K562 (cell line): ENCODE measurements around the gene FCAR. TPM values are rescaled to one million over a fixed set of nuclear protein-coding genes. Genes with fewer than 3 reads are reported as not detected.
A peak's percentile ranks its signal among the peaks of the same experiment; 100 is the strongest.

Experiments
- ATAC-seq: fragments of 200-7000 bp; cut with Tn5 transposase; 3 replicates; pipeline ENCODE4 v1.9.1; 2020; ENCODE audit warnings: moderate library complexity
- BruUV-seq: library from RNA; stranded (reverse); fragments of 400-500 nt; replicated peaks from 2 replicates; lab custom pipeline; 2021; lab: Mats Ljungman, UMichigan
- CTCF ChIA-PET: fragments of 300-600 bp; formaldehyde crosslinking; extraction: SDS; loops from one replicate; lab custom pipeline; 2021; ENCODE audit warnings: low intra/inter-chr PET ratio; lab: Yijun Ruan, JAX
- POLR2A ChIA-PET: fragments of 300-600, 350-650 bp; sonication (Branson Sonifier 250); formaldehyde crosslinking; extraction: SDS; loops from one replicate; lab custom pipeline; 2021; ENCODE audit warnings: antibody characterized with exemption, inconsistent platforms; lab: Yijun Ruan, JAX
- DNase-seq, 4 experiments: peaks; one replicate each; pipeline versions ENCODE4 v3.0.0 to v3.0.0-alpha.2; 2011 to 2018; ENCODE audit warnings: low spot score in 3 of 4, mixed read lengths in 3 of 4; ENCODE audit errors: extremely low read depth in 1 of 4
- FAIRE-seq: peaks from 2 replicates; lab custom pipeline; 2011; peaks lifted over from hg19 to GRCh38; lab: Jason Lieb, UNC
- H2AFZ ChIP-seq: 2 replicates; pipeline ENCODE4 v1.6.0; 2011; ENCODE audit warnings: low read depth, low read length, control low read depth, inconsistent platforms
- H3K27ac ChIP-seq: fragments of 200-600 bp; 3 replicates; pipeline ENCODE4 v1.8.0; 2011; ENCODE audit warnings: low read depth, mild to moderate bottlenecking, control low read depth, inconsistent platforms, low read length, moderate library complexity, mixed read lengths; ENCODE audit errors: extremely low read depth
- H3K27me3 ChIP-seq, 2 experiments: fragments of 300-600 bp in 1 of 2; 2 replicates in 1 of 2; 3 replicates in 1 of 2; pipeline versions ENCODE4 v1.6.0 to v1.8.0; 2011; ENCODE audit warnings: inconsistent platforms in 2 of 2, low read length in 2 of 2, mild to moderate bottlenecking in 1 of 2, mixed read lengths in 1 of 2, moderate library complexity in 1 of 2; ENCODE audit not compliant: control insufficient read depth in 2 of 2, insufficient read depth in 2 of 2
- H3K36me3 ChIP-seq: fragments of 300-600 bp; 3 replicates; pipeline ENCODE4 v1.8.0; 2011; ENCODE audit warnings: mild to moderate bottlenecking, low read length, inconsistent platforms; ENCODE audit not compliant: control insufficient read depth, insufficient read depth
- H3K4me1 ChIP-seq, 2 experiments: fragments of 200-600 bp in 1 of 2; replicated peaks in 1 of 2; 2 replicates in 1 of 2; 3 replicates in 1 of 2; pipeline versions ENCODE4 v1.5.1 to v1.8.0; 2011; ENCODE audit warnings: inconsistent platforms in 2 of 2, low read length in 2 of 2, mild to moderate bottlenecking in 1 of 2, mixed read lengths in 1 of 2, moderate library complexity in 1 of 2; ENCODE audit not compliant: control insufficient read depth in 2 of 2, insufficient read depth in 2 of 2
- H3K4me2 ChIP-seq: 2 replicates; pipeline ENCODE4 v1.6.1; 2011; ENCODE audit warnings: low read length, control low read depth, inconsistent platforms, mixed read lengths; ENCODE audit not compliant: insufficient read depth
- H3K4me3 ChIP-seq: fragments of 200-600 bp; sonication (generic), shearing (Covaris generic); 2 replicates; pipeline ENCODE4 v1.5.1; 2016; ENCODE audit warnings: control low read depth, inconsistent platforms
- H3K79me2 ChIP-seq: fragments of 200-600 bp; 3 replicates; pipeline ENCODE4 v1.8.0; 2011; ENCODE audit warnings: low read length, inconsistent platforms; ENCODE audit not compliant: control insufficient read depth, insufficient read depth
- H3K9ac ChIP-seq, 2 experiments: 2 replicates each; pipeline versions ENCODE4 v1.6.0 to v1.6.1; 2011; ENCODE audit warnings: low read depth in 2 of 2, low read length in 2 of 2, control low read depth in 1 of 2, inconsistent platforms in 1 of 2, mild to moderate bottlenecking in 1 of 2, mixed read lengths in 1 of 2; ENCODE audit not compliant: insufficient read depth in 1 of 2
- H3K9me1 ChIP-seq: one replicate; pipeline ENCODE4 v1.6.0; 2011; ENCODE audit warnings: inconsistent platforms, mild to moderate bottlenecking, low read length, moderate library complexity; ENCODE audit not compliant: control insufficient read depth, insufficient read depth
- H3K9me3 ChIP-seq: replicated peaks from 2 replicates; pipeline ENCODE4 v1.5.1; 2011; ENCODE audit warnings: low read depth, low read length, inconsistent platforms; ENCODE audit not compliant: control insufficient read depth, insufficient read depth
- H4K20me1 ChIP-seq: replicated peaks from 2 replicates; pipeline ENCODE4 v1.6.1; 2011; ENCODE audit warnings: low read length, inconsistent platforms, mixed read lengths; ENCODE audit not compliant: control insufficient read depth, insufficient read depth
- CSDE1 ChIP-seq, 2 experiments: fragments of 450-650 bp; IDR thresholded peaks; 2 replicates each; pipeline ENCODE4 v1.6.1; 2016; ENCODE audit warnings: mild to moderate bottlenecking in 1 of 2
- CTBP1 ChIP-seq: fragments of 450-650 bp; IDR thresholded peaks from 2 replicates; pipeline ENCODE4 v1.6.1; 2016; ENCODE audit warnings: borderline replicate concordance
- ESRRA ChIP-seq: fragments of 450-650 bp; IDR thresholded peaks from 2 replicates; pipeline ENCODE4 v1.6.1; 2014; ENCODE audit warnings: low read depth, mild to moderate bottlenecking, moderate library complexity, borderline replicate concordance
- GATAD2B ChIP-seq: fragments of 450-650 bp; IDR thresholded peaks from 2 replicates; pipeline ENCODE4 v1.6.1; 2017; ENCODE audit warnings: mild to moderate bottlenecking, borderline replicate concordance
- MAZ ChIP-seq, 2 experiments: fragments of 450-650 bp in 1 of 2; sonication (generic) in 1 of 2; formaldehyde crosslinking; IDR thresholded peaks in 1 of 2; conservative IDR thresholded peaks in 1 of 2; 2 replicates each; pipeline versions ENCODE4 v1.4.0 to v1.5.0; 2020; ENCODE audit warnings: mild to moderate bottlenecking in 1 of 2, missing genetic modification reagents in 1 of 2
- NFIC ChIP-seq: fragments of 450-650 bp; IDR thresholded peaks from 2 replicates; pipeline ENCODE4 v1.6.1; 2017; ENCODE audit warnings: mild to moderate bottlenecking, inconsistent platforms
- TCF7 ChIP-seq: sonication (generic); IDR thresholded peaks from 2 replicates; pipeline ENCODE4 v1.6.1; 2016; ENCODE audit warnings: antibody characterized with exemption, borderline replicate concordance
- TFAM ChIP-seq: fragments of 250-450 bp; sonication (Bioruptor Pico); conservative IDR thresholded peaks from 2 replicates; pipeline ENCODE4 v1.5.0; 2021; ENCODE audit warnings: mild to moderate bottlenecking, moderate library complexity
- TOE1 ChIP-seq, 2 experiments: fragments of 450-650 bp in 1 of 2; sonication (generic) in 1 of 2; formaldehyde crosslinking in 1 of 2; IDR thresholded peaks; 2 replicates each; pipeline versions ENCODE4 v1.7.1 to v1.8.0; 2016 to 2022; ENCODE audit warnings: borderline replicate concordance in 2 of 2, mild to moderate bottlenecking in 2 of 2, antibody characterized with exemption in 1 of 2, inconsistent platforms in 1 of 2, low read depth in 1 of 2, missing genetic modification reagents in 1 of 2, moderate library complexity in 1 of 2
- ZNF175 ChIP-seq: fragments of 200-800 bp; sonication (Bioruptor generic); IDR thresholded peaks from 2 replicates; pipeline ENCODE4 v1.6.1; 2016; ENCODE audit warnings: low read depth, mild to moderate bottlenecking, missing genetic modification characterization, missing compliant biosample characterization
- ZNF316 ChIP-seq: fragments of 450-650 bp; IDR thresholded peaks from 2 replicates; pipeline ENCODE4 v1.6.1; 2016
- WGBS: fragments of 100-300 bp; shearing (Covaris generic); methylation state at CpG from one replicate; pipeline ENCODE4 v1.1.6; 2016; ENCODE audit warnings: low coverage, mixed read lengths; ENCODE audit not compliant: insufficient coverage; ENCODE audit errors: missing lambda C conversion rate; 5-methylcytosine and 5-hydroxymethylcytosine counted together
- in situ Hi-C: fragments of 300-500 bp; cut with MboI; formaldehyde crosslinking; loops from 4 replicates; pipeline ENCODE4 v1.15.0; 2018; ENCODE audit warnings: inconsistent platforms, mixed read lengths
- intact Hi-C: fragments of 100-400 bp; cut with micrococcal nuclease; formaldehyde crosslinking; loops from 2 replicates; pipeline ENCODE4 v1.14.2; 2022
- polyA plus RNA-seq, 8 experiments: library from polyadenylated mRNA; depleted of rRNA in 4 of 8; stranded (reverse) in 5 of 8; unstranded in 3 of 8; fragments of >200 nt; fragmentation: Nextera tagmentation in 2 of 8; fragmentation: Illumina TruSeq in 1 of 8; extraction: Ambion mirVana in 2 of 8; extraction: Trizol in 1 of 8; gene quantifications; 2 replicates each; pipeline versions ENCODE4 v1.2.1 to v1.2.3, GENCODE V29; 2011 to 2014; ENCODE audit warnings: inconsistent platforms in 1 of 8, missing spikeins in 1 of 8
- total RNA-seq, 7 experiments: library from RNA; depleted of rRNA in 6 of 7; stranded (reverse); fragments of >200 nt in 6 of 7; fragmentation: Illumina TruSeq in 2 of 7; extraction: Trizol in 2 of 7; gene quantifications; 2 replicates each; pipeline versions ENCODE4 v1.2.1 to v1.2.3, GENCODE V29; 2011 to 2021; ENCODE audit warnings: low replicate concordance in 1 of 7
- TF ChIP-seq, protein P1 (sequence below): IDR thresholded peaks from 2 replicates; pipeline ENCODE4 v1.6.1; 2012; ENCODE audit warnings: low read depth, low read length, improper control_type of control experiment, borderline replicate concordance
- TF ChIP-seq, protein P2 (sequence below): sonication (generic); formaldehyde crosslinking; IDR thresholded peaks from 2 replicates; pipeline ENCODE4 v1.8.1; 2022; ENCODE audit warnings: missing genetic modification reagents

FCAR gene
- total and polyA plus RNA-seq, 9 of the 15 experiments (the other 6 are each of a cell fraction or from before 2014, with no cell fraction given) = not detected

DNA sequence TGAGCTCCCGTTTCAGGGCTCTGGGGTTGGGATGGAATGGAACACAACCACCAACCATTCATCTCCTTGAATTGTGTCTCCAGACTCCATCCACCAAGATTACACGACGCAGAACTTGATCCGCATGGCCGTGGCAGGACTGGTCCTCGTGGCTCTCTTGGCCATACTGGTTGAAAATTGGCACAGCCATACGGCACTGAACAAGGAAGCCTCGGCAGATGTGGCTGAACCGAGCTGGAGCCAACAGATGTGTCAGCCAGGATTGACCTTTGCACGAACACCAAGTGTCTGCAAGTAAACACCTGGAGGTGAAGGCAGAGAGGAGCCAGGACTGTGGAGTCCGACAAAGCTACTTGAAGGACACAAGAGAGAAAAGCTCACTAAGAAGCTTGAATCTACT, 15.5 kb downstream of the FCAR start:
- Histone ChIP-seq H3K79me2 (no peaks in the 10 kb centered on the region), H3K9me3 (no peaks in the 10 kb centered on the region), H3K4me3 (no peak overlapping the region), H3K4me1 (no peaks in the 10 kb centered on the region; a peak in 1 of 5 replicates), H3K9ac (peak overlapping the region in 1 of 2 experiments; percentile 35; a peak in 1 of 4 replicates), H3K9me1 (no peaks in the 10 kb centered on the region), H4K20me1 (no peaks in the 10 kb centered on the region), H2AFZ (peak overlapping the region; percentile 51; the same call in 1 of the 2 replicates), H3K4me2 (no peak overlapping the region), H3K36me3 (no peaks in the 10 kb centered on the region), H3K27ac (no peak overlapping the region), H3K27me3 (peaks cover 0 to 4% of the 10 kb centered on the region in 2 experiments; a peak in 1 of 5 replicates)
- no TSS peak for BruUV-seq
- WGBS = 36% methylated on average over 11 of the region's 11 CpGs
- ChIA-PET POLR2A (interaction anchor here (1.4 kb wide), 1 partner anchor 23 kb away, joined by 3 read pairs; no protein-coding TSS in a partner anchor), CTCF (no interaction called here)
- intact Hi-C loops (loop anchor here (10.0 kb wide), 2 partner anchors 155 to 215 kb away; no protein-coding TSS in a partner anchor), in situ Hi-C loops (no loop called here)
- no peak for ATAC-seq
- no peak for DNase-seq
- no peak for FAIRE-seq
- TF ChIP-seq ZNF316 (no peak), CTBP1 (no peak), ESRRA (no peak), TCF7 (no peak), GATAD2B (no peak), TFAM (CRISPR knock-in tag) (no peak), NFIC (no peak), CSDE1 (IDR thresholded peaks at IDR 0.05) (no peak), MAZ (CRISPR knock-in tag; conservative IDR thresholded peaks at IDR 0.05 in 1 of 2, IDR thresholded peaks at IDR 0.05 in 1 of 2) (no peak), ZNF175 (CRISPR knock-in tag) (no peak), TOE1 (IDR thresholded peaks at IDR 0.05; ENCODE audit: borderline replicate concordance) (no peak), TOE1 (CRISPR knock-in tag; IDR thresholded peaks at IDR 0.05; ENCODE audit: borderline replicate concordance, low read depth) (no peak)
- TF ChIP-seq, protein P1, sequence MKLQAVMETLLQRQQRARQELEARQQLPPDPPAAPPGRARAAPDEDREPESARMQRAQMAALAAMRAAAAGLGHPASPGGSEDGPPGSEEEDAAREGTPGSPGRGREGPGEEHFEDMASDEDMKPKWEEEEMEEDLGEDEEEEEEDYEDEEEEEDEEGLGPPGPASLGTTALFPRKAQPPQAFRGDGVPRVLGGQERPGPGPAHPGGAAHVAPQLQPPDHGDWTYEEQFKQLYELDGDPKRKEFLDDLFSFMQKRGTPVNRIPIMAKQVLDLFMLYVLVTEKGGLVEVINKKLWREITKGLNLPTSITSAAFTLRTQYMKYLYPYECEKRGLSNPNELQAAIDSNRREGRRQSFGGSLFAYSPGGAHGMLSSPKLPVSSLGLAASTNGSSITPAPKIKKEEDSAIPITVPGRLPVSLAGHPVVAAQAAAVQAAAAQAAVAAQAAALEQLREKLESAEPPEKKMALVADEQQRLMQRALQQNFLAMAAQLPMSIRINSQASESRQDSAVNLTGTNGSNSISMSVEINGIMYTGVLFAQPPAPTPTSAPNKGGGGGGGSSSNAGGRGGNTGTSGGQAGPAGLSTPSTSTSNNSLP = no peak
- TF ChIP-seq, protein P2, sequence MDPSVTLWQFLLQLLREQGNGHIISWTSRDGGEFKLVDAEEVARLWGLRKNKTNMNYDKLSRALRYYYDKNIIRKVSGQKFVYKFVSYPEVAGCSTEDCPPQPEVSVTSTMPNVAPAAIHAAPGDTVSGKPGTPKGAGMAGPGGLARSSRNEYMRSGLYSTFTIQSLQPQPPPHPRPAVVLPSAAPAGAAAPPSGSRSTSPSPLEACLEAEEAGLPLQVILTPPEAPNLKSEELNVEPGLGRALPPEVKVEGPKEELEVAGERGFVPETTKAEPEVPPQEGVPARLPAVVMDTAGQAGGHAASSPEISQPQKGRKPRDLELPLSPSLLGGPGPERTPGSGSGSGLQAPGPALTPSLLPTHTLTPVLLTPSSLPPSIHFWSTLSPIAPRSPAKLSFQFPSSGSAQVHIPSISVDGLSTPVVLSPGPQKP (CRISPR knock-in tag) = no peak
